ENCODE data around the gene MUC16. TPM values are rescaled to one million over a fixed set of nuclear protein-coding genes. Genes with fewer than 3 reads are reported as not detected.

MUC16 gene
- total RNA-seq, 1 experiment from 2014 or later, result 0.15 TPM

DNA sequence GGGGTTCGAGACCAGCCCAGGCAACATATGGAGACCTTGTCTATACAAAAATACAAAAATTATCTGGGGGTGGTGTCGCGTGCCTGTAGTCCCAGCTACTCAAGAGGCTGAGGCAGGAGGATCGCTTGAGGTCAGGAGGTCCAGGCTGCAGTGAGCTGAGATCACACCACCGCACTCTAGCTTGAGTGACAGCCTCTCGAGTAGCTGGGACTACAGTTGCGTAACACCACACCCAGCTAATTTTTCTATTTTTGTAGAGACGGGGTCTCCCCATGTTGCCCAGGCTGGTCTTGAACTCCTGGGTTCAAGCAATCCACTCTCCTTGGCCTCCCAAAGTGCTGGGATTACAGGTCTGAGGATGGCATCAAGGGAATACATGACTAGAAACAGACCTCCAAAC, 30.8 kb upstream of the MUC16 start:
- no peaks in the 10 kb centered on the region for H3K27me3 ChIP-seq (ENCODE audit: low read length)
- TF ChIP-seq EZH2 (IDR thresholded peaks at IDR 0.05; ENCODE audit: low read length, unreplicated experiment) (no peak), EZH2phosphoT487 (IDR thresholded peaks at IDR 0.05; ENCODE audit: borderline replicate concordance, low read length) (no peak)
- TF ChIP-seq, protein P1, sequence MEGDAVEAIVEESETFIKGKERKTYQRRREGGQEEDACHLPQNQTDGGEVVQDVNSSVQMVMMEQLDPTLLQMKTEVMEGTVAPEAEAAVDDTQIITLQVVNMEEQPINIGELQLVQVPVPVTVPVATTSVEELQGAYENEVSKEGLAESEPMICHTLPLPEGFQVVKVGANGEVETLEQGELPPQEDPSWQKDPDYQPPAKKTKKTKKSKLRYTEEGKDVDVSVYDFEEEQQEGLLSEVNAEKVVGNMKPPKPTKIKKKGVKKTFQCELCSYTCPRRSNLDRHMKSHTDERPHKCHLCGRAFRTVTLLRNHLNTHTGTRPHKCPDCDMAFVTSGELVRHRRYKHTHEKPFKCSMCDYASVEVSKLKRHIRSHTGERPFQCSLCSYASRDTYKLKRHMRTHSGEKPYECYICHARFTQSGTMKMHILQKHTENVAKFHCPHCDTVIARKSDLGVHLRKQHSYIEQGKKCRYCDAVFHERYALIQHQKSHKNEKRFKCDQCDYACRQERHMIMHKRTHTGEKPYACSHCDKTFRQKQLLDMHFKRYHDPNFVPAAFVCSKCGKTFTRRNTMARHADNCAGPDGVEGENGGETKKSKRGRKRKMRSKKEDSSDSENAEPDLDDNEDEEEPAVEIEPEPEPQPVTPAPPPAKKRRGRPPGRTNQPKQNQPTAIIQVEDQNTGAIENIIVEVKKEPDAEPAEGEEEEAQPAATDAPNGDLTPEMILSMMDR (conservative IDR thresholded peaks at IDR 0.05; ENCODE audit: low read depth, low read length), result no peak
- POLR2A ChIA-PET (ENCODE audit: unreplicated experiment), result interaction anchor here (0.7 kb wide), 1 partner anchor 23 kb away, joined by 6 read pairs; no protein-coding TSS in a partner anchor
- no peaks in the 10 kb centered on the region for H3K36me3 ChIP-seq (ENCODE audit: low read depth, low read length)
- H3K27ac ChIP-seq (ENCODE audit: low read length), result peak overlapping the region; percentile 70; the same call in 1 of the 2 replicates
- intact Hi-C loops (cut with micrococcal nuclease), result no loop called here
- no peak overlapping the region for H2AFZ ChIP-seq (ENCODE audit: low read length)
- H3K9me3 ChIP-seq (ENCODE audit: low read length), result no peaks in the 10 kb centered on the region
- H4K20me1 ChIP-seq (ENCODE audit: low read length), result no peaks in the 10 kb centered on the region
- peaks cover 22% of the 10 kb centered on the region for H3K4me1 ChIP-seq (ENCODE audit: insufficient read depth, low read length)
- H3K9me2 ChIP-seq (replicated peaks; ENCODE audit: low read length), result no peaks in the 10 kb centered on the region
- no peaks in the 10 kb centered on the region for H3K79me2 ChIP-seq (ENCODE audit: low read length)
- H3K4me3 ChIP-seq (ENCODE audit: low read length), result no peak overlapping the region
- no peaks in the 10 kb centered on the region for H3F3A ChIP-seq (ENCODE audit: low read length, unreplicated experiment)
- DNase-seq (no peak), ATAC-seq (no peak)
- H3K9ac ChIP-seq (ENCODE audit: low read length), result no peak overlapping the region
- no peak overlapping the region for H3K4me2 ChIP-seq (ENCODE audit: low read length)
- CTCF ChIA-PET, result no interaction called here
- BruUV-seq (replicated peaks), result no TSS peak

DNA sequence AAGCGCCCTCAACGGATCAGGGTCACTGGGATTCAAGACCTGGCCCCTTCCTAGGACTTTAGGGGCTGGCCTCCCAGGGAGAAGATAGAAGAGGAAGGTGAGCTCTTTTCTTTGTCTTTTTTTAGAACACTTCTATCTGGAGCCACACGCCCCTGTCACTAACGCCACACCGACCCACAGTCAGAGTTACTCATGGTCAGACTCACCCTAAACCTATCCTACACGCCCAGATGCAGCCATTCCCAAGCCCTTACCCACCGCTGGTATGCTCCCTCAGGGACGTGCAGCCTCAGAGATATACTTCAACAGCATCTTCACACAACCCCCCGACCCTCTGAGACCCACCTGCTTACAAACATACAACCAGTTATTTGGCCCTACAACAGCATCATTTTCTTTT, 29.9 kb upstream of the MUC16 start:
- Histone ChIP-seq H3K27ac (ENCODE audit: low read length) (peak overlapping the region; percentile 70), H3K79me2 (ENCODE audit: low read length) (no peaks in the 10 kb centered on the region), H3F3A (ENCODE audit: low read length, unreplicated experiment) (no peaks in the 10 kb centered on the region), H3K9ac (ENCODE audit: low read length) (peak overlapping the region; percentile 14), H2AFZ (ENCODE audit: low read length) (peak overlapping the region; percentile 70), H3K4me3 (ENCODE audit: low read length) (peak overlapping the region; percentile 43), H4K20me1 (ENCODE audit: low read length) (no peaks in the 10 kb centered on the region), H3K4me2 (ENCODE audit: low read length) (peak overlapping the region; percentile 61), H3K36me3 (ENCODE audit: low read depth, low read length) (no peaks in the 10 kb centered on the region), H3K9me2 (replicated peaks; ENCODE audit: low read length) (no peaks in the 10 kb centered on the region), H3K9me3 (ENCODE audit: low read length) (no peaks in the 10 kb centered on the region), H3K4me1 (ENCODE audit: insufficient read depth, low read length) (peaks cover 22% of the 10 kb centered on the region), H3K27me3 (ENCODE audit: low read length) (no peaks in the 10 kb centered on the region)
- ChIA-PET POLR2A (ENCODE audit: unreplicated experiment) (interaction anchor here (0.7 kb wide), 1 partner anchor 22 kb away, joined by 6 read pairs; no protein-coding TSS in a partner anchor), CTCF (no interaction called here)
- ATAC-seq (peak; percentile 92), DNase-seq (peak; percentile 74)
- intact Hi-C loops (cut with micrococcal nuclease), result no loop called here
- TF ChIP-seq EZH2 (IDR thresholded peaks at IDR 0.05; ENCODE audit: low read length, unreplicated experiment) (no peak), EZH2phosphoT487 (IDR thresholded peaks at IDR 0.05; ENCODE audit: borderline replicate concordance, low read length) (no peak)
- TF ChIP-seq, protein P1 (conservative IDR thresholded peaks at IDR 0.05; ENCODE audit: low read depth, low read length), result no peak
- no TSS peak for BruUV-seq (replicated peaks)

DNA sequence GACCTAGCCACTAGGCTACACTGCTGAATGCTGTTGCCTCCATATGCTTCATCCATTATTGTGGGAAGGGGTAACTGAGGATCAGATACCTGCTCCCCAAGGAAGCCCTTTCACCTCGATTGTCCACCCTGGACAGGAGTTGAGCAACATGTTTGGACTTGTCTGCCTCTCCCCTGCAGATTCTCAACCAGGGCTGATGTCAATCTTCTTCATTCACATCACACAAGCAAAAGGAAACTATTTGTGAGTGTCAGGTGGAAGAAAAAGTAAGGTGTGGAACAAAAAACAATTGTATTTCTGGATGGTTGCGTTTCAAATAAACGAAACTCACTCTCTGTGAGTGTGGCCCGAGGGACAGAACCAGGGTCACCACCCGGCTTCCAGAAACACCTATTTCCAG, 29.5 kb upstream of the MUC16 start:
- Histone ChIP-seq H2AFZ (ENCODE audit: low read length) (peak overlapping the region; percentile 70), H3K4me3 (ENCODE audit: low read length) (peak overlapping the region; percentile 43), H3K27me3 (ENCODE audit: low read length) (no peaks in the 10 kb centered on the region), H3F3A (ENCODE audit: low read length, unreplicated experiment) (no peaks in the 10 kb centered on the region), H3K9ac (ENCODE audit: low read length) (peak overlapping the region; percentile 14; the same call in 1 of the 2 replicates), H4K20me1 (ENCODE audit: low read length) (no peaks in the 10 kb centered on the region), H3K9me2 (replicated peaks; ENCODE audit: low read length) (no peaks in the 10 kb centered on the region), H3K36me3 (ENCODE audit: low read depth, low read length) (no peaks in the 10 kb centered on the region), H3K4me2 (ENCODE audit: low read length) (peak overlapping the region; percentile 61), H3K27ac (ENCODE audit: low read length) (peak overlapping the region; percentile 70), H3K79me2 (ENCODE audit: low read length) (no peaks in the 10 kb centered on the region), H3K9me3 (ENCODE audit: low read length) (no peaks in the 10 kb centered on the region), H3K4me1 (ENCODE audit: insufficient read depth, low read length) (peaks cover 22% of the 10 kb centered on the region)
- ATAC-seq, result peak; percentile 25; the same call in 1 of the 2 replicates
- peak; percentile 16 for DNase-seq
- intact Hi-C loops (cut with micrococcal nuclease), result no loop called here
- TF ChIP-seq, protein P1 (conservative IDR thresholded peaks at IDR 0.05; ENCODE audit: low read depth, low read length), result no peak
- no peak for TF ChIP-seq EZH2phosphoT487 (IDR thresholded peaks at IDR 0.05; ENCODE audit: borderline replicate concordance, low read length)
- CTCF ChIA-PET, result no interaction called here
- POLR2A ChIA-PET (ENCODE audit: unreplicated experiment), result no interaction called here
- BruUV-seq (replicated peaks), result no TSS peak
